Measurements from ENCODE around the gene ABCA4.
"Not testable (repeated sequence)": the region's sequence is repeated elsewhere in the genome, so short reads cannot be mapped to it uniquely, and the experiment has no call there.

Gene ABCA4

GRCh38 chr1:93958032-93958725 lies 162.8 kb downstream of the ABCA4 start (continued):
- TF ChIP-seq, protein P1, sequence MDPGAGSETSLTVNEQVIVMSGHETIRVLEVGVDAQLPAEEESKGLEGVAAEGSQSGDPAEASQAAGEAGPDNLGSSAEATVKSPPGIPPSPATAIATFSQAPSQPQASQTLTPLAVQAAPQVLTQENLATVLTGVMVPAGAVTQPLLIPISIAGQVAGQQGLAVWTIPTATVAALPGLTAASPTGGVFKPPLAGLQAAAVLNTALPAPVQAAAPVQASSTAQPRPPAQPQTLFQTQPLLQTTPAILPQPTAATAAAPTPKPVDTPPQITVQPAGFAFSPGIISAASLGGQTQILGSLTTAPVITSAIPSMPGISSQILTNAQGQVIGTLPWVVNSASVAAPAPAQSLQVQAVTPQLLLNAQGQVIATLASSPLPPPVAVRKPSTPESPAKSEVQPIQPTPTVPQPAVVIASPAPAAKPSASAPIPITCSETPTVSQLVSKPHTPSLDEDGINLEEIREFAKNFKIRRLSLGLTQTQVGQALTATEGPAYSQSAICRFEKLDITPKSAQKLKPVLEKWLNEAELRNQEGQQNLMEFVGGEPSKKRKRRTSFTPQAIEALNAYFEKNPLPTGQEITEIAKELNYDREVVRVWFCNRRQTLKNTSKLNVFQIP (CRISPR knock-in tag; IDR thresholded peaks at IDR 0.05; ENCODE audit: borderline replicate concordance, low read depth) = no peak
- TF ChIP-seq GLIS3 (CRISPR knock-in tag; IDR thresholded peaks at IDR 0.05) (no peak), ZNF70 (CRISPR knock-in tag; IDR thresholded peaks at IDR 0.05) (no peak)
- TF ChIP-seq, protein P2, sequence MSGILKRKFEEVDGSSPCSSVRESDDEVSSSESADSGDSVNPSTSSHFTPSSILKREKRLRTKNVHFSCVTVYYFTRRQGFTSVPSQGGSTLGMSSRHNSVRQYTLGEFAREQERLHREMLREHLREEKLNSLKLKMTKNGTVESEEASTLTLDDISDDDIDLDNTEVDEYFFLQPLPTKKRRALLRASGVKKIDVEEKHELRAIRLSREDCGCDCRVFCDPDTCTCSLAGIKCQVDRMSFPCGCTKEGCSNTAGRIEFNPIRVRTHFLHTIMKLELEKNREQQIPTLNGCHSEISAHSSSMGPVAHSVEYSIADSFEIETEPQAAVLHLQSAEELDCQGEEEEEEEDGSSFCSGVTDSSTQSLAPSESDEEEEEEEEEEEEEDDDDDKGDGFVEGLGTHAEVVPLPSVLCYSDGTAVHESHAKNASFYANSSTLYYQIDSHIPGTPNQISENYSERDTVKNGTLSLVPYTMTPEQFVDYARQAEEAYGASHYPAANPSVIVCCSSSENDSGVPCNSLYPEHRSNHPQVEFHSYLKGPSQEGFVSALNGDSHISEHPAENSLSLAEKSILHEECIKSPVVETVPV (CRISPR knock-in tag; IDR thresholded peaks at IDR 0.05) = no peak

GRCh38 chr1:93955765-93956164 lies 165.2 kb downstream of the ABCA4 start:
- TF ChIP-seq CSDC2 (CRISPR knock-in tag; IDR thresholded peaks at IDR 0.05) = no peak
- TF ChIP-seq, protein P3, sequence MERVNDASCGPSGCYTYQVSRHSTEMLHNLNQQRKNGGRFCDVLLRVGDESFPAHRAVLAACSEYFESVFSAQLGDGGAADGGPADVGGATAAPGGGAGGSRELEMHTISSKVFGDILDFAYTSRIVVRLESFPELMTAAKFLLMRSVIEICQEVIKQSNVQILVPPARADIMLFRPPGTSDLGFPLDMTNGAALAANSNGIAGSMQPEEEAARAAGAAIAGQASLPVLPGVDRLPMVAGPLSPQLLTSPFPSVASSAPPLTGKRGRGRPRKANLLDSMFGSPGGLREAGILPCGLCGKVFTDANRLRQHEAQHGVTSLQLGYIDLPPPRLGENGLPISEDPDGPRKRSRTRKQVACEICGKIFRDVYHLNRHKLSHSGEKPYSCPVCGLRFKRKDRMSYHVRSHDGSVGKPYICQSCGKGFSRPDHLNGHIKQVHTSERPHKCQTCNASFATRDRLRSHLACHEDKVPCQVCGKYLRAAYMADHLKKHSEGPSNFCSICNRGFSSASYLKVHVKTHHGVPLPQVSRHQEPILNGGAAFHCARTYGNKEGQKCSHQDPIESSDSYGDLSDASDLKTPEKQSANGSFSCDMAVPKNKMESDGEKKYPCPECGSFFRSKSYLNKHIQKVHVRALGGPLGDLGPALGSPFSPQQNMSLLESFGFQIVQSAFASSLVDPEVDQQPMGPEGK (CRISPR knock-in tag; IDR thresholded peaks at IDR 0.05; ENCODE audit: borderline replicate concordance) = no peak
- TF ChIP-seq TCF4 (CRISPR knock-in tag; IDR thresholded peaks at IDR 0.05; ENCODE audit: borderline replicate concordance) = no peak
- TF ChIP-seq GLIS3 (CRISPR knock-in tag; IDR thresholded peaks at IDR 0.05) = no peak
- no peak for TF ChIP-seq RARB (CRISPR knock-in tag; IDR thresholded peaks at IDR 0.05)
- TF ChIP-seq BACH2 (CRISPR knock-in tag; IDR thresholded peaks at IDR 0.05; ENCODE audit: borderline replicate concordance) = no peak
- TF ChIP-seq ESRRG (CRISPR knock-in tag; IDR thresholded peaks at IDR 0.05) = no peak
- no peak for TF ChIP-seq ISL1 (CRISPR knock-in tag; IDR thresholded peaks at IDR 0.05)
- TF ChIP-seq ZFP3 (CRISPR knock-in tag; IDR thresholded peaks at IDR 0.05) = no peak
- TF ChIP-seq, protein P4, sequence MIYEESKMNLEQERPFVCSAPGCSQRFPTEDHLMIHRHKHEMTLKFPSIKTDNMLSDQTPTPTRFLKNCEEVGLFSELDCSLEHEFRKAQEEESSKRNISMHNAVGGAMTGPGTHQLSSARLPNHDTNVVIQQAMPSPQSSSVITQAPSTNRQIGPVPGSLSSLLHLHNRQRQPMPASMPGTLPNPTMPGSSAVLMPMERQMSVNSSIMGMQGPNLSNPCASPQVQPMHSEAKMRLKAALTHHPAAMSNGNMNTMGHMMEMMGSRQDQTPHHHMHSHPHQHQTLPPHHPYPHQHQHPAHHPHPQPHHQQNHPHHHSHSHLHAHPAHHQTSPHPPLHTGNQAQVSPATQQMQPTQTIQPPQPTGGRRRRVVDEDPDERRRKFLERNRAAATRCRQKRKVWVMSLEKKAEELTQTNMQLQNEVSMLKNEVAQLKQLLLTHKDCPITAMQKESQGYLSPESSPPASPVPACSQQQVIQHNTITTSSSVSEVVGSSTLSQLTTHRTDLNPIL (CRISPR knock-in tag; IDR thresholded peaks at IDR 0.05; ENCODE audit: low read depth) = no peak
- TF ChIP-seq PPARA (CRISPR knock-in tag; IDR thresholded peaks at IDR 0.05; ENCODE audit: borderline replicate concordance) = no peak
- TF ChIP-seq ARNTL (CRISPR knock-in tag; IDR thresholded peaks at IDR 0.05; ENCODE audit: borderline replicate concordance, low read depth) = no peak
- no peak for TF ChIP-seq ZNF8 (CRISPR knock-in tag; IDR thresholded peaks at IDR 0.05)
- no peak for TF ChIP-seq OSR1 (CRISPR knock-in tag; IDR thresholded peaks at IDR 0.05)
- TF ChIP-seq ZFP30 (CRISPR knock-in tag; IDR thresholded peaks at IDR 0.05) = no peak
- no peak for TF ChIP-seq SNAI2 (CRISPR knock-in tag; IDR thresholded peaks at IDR 0.05)
- no peak for TF ChIP-seq ZNF565 (CRISPR knock-in tag; conservative IDR thresholded peaks at IDR 0.05; ENCODE audit: low read depth)
- no peak for TF ChIP-seq TOX (CRISPR knock-in tag; IDR thresholded peaks at IDR 0.05; ENCODE audit: borderline replicate concordance)
- no peak for ATAC-seq

- ATAC-seq = not testable (repeated sequence)
Measured at GRCh38 chr1:93947002-93947686, 173.8 kb downstream of the ABCA4 start.

All from SK-N-SH treated with all-trans-retinoic acid at 6 μM for 48 hours (cell line).